IPS-18c (cell line): ENCODE measurements around the gene PABPN1.

Source experiments
- H3K4me3 ChIP-seq: 2 replicates; pipeline ENCODE4 v1.7.0; 2013; ENCODE audit warnings: low read depth, mild to moderate bottlenecking, low read length, moderate library complexity; ENCODE audit not compliant: insufficient read depth
- H3K9me3 ChIP-seq: one replicate; pipeline ENCODE4 v1.6.1; 2013; ENCODE audit warnings: mild to moderate bottlenecking, low read length, moderate library complexity; ENCODE audit not compliant: control insufficient read depth, insufficient read depth

PABPN1 gene

GRCh38 chr14:23299986-23300686 lies 21.1 kb upstream of the PABPN1 start:
- Histone ChIP-seq H3K4me3 (peak overlapping the region; percentile 66; the same call in 1 of the 2 replicates), H3K9me3 (peaks cover 2% of the 10 kb centered on the region)

- Histone ChIP-seq H3K9me3 (peaks cover 2% of the 10 kb centered on the region), H3K4me3 (peak overlapping the region; percentile 66)
Measured at GRCh38 chr14:23300687-23301223, 20.5 kb upstream of the PABPN1 start.

DNA sequence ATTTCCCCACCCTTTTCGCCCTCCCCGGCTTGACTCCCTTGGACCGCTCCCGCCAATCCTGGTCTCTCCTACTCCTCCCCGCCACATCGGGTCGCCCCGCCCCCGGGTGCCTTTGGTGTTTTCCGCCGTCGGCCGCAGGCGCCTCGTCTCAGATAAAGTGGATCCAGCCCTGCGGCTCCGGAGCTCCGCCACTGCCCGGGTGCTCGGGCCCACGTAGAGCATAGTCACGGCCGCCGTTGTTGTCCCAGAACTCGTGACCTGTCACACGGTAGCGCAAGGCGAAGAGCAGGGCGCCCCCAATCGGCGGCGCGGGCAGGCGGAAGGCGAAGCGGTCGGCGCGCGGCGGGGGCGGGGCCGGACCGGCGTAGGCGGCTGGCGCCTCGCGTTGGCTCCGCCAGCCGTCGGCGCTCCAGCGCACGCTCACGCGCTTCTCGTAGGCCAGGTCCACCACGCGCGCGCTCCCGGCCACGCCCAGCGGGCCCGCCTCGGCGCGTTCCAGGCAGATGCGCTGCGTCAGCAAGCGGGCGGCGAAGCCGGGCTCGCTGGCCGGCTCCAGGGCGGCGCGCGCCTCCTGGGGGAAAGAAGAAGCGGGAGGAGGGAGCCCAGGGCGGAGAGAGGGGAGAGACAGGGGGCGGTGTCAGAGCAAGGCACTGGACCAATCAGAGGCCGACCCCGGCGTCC lies 19.8 kb upstream of the PABPN1 start:
- peaks cover 2% of the 10 kb centered on the region for H3K9me3 ChIP-seq
- peak overlapping the region; percentile 77 for H3K4me3 ChIP-seq

DNA sequence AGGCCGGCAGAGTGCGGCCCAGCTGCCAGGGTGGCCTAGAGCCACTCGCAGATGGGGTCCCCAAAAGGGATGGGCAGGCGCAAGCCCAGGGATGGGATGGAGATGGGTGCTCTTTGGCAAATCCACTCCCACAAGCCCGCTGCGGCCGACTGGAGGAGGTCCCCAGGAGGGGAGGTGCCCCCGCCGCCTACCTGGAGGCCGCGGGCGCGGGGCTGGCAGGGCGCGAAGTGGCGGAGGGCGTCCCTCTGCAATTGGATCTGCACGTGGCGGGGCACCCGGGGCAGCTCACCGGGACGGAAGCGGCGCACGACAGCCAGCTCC lies 19.3 kb upstream of the PABPN1 start:
- peak overlapping the region; percentile 77 for H3K4me3 ChIP-seq

GRCh38 chr14:23302290-23303225 lies 18.7 kb upstream of the PABPN1 start, which contains the start of gene PPP1R3E:
PPP1R3E (minus strand) TSS chr14:23302859; CDS start chr14:23302576, 283 bp downstream.
- peak within 1 kb of the TSS; percentile 77 for H3K4me3 ChIP-seq
- peaks cover 1% of the 10 kb centered on the region for H3K9me3 ChIP-seq

More for the DNA sequence above, 19.3 kb upstream of the PABPN1 start:
- peaks cover 2% of the 10 kb centered on the region for H3K9me3 ChIP-seq

GRCh38 chr14:23306412-23307145 lies 14.7 kb upstream of the PABPN1 start, which contains the start of gene BCL2L2:
BCL2L2 (plus strand) TSS chr14:23306833; CDS start chr14:23307768, 935 bp downstream.
- H3K4me3 ChIP-seq = peak within 1 kb of the TSS; percentile 90
- no peaks in the 10 kb centered on the region for H3K9me3 ChIP-seq

DNA sequence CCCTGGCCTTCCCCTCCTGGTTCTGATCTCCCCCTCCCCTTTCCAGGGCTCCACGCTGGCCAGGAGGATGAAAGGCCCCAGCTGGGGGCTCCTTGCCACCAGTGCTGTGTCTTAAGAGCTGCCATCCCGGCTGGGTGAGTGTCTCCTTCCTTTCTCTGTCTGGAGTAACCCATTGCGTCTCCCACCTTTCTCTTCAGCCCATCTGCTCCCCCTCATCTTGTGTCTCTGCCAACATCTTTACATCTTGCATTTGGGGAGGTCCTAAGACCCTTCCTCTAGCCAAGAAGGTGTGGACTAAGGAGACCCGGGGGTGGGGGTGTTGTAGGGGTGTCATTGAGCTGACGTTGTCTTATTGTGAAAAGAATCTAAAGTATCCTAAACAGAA lies 14.1 kb upstream of the PABPN1 start:
- Histone ChIP-seq H3K4me3 (peak overlapping the region; percentile 90), H3K9me3 (no peaks in the 10 kb centered on the region)

- Histone ChIP-seq H3K9me3 (no peaks in the 10 kb centered on the region), H3K4me3 (peak overlapping the region; percentile 90)
Measured at GRCh38 chr14:23307687-23308644, 13.3 kb upstream of the PABPN1 start.

DNA sequence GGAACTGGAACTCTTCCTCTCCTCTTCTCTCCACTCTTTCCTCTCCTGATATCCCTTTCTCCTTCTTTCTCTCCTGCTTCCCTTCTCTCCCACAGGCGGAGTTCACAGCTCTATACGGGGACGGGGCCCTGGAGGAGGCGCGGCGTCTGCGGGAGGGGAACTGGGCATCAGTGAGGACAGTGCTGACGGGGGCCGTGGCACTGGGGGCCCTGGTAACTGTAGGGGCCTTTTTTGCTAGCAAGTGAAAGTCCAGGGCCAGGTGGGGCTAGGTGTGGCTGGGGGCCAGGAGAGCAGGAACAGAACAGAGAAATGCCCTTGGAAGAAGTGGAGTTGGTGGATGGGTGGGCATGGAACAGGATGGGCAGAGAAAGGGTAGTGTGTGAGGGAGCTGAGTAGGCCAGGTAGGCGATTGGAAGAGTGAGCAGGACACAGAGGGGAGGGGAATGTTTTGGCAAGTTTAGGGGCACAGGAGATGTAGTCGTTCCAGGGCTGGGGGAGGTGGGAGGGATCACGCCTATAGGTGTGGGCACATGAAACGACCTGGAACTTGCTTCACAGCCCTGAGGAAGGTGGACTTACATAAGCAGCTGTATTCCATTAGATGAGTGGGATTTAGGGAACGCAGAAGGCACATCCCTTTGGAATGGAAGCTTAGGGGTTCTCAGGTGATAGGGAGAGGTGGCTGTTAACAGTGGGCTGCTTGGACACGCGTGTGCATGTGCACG lies 12.4 kb upstream of the PABPN1 start:
- H3K4me3 ChIP-seq = no peak overlapping the region
- no peaks in the 10 kb centered on the region for H3K9me3 ChIP-seq

DNA sequence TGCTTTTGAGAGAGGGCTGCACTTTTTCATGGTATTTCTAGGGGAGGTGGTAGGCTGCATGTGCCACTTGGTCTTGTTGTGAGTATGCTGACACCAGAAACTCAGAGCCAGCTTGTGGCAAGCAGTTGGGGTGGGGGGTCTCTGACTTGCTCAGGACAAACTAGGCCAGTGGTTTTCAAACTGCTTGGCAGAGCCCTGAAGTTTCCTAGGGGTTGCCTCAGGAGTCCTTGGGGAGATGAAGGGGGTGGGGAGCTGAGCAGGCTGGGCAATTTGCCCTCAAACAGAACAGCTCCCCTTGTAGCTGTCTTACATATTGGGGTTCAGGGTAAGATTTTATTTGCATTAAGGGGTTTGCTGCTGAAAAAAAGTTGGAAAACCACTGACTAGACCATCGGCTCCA lies 10.7 kb upstream of the PABPN1 start:
- no peak overlapping the region for H3K4me3 ChIP-seq
- no peaks in the 10 kb centered on the region for H3K9me3 ChIP-seq

GRCh38 chr14:23316300-23316699 lies 5.0 kb upstream of the PABPN1 start:
- Histone ChIP-seq H3K4me3 (no peak overlapping the region), H3K9me3 (no peaks in the 10 kb centered on the region)

DNA sequence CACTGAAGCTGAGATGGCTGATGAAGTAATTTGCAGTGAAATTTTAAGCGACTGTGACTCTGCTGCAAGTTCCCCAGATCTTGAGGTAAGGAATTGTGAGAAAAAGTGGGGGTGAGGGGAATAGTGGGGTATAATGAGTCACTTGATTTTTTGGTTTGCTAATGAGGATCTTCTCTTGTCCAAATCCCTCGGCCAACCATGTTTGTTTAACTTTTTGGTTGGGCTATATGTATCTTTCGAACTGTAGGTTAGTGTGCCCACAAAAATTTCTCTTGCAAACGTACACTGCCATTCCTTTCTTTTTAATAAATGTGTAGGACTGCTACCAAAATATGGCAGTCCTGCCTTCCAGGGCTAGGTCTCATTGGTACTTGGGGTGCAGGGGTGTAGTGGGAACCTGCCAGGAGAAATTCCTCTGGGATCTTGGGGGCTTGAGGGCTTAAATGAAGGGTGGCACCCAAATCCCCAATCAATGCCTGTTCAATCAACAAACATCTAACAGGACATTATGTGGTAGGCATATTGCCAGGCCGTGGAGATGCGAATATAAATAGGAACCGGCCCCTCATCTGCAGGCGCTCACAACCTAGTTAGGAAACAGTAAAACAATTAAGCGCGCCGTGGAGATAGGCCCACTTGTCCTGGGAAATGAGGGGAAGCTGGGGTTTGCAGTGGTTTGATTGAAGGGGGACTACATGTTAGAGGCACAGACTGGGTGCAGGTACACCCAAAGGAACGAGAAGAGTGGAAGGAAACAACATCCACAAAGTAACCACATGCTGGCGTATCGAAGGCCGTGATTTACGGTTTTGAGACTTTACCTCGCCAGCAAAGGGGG lies 1.3 kb upstream of the PABPN1 start:
- H3K9me3 ChIP-seq = no peaks in the 10 kb centered on the region

GRCh38 chr14:23321572-23322547 lies 603 bp downstream of the PABPN1 start:
- Histone ChIP-seq H3K9me3 (no peaks in the 10 kb centered on the region), H3K4me3 (peak overlapping the region; percentile 94)

More for the DNA sequence above, 1.3 kb upstream of the PABPN1 start:
- peak overlapping the region; percentile 59 for H3K4me3 ChIP-seq
